ENCODE results near the gene FEM1A. TPM values are rescaled to one million over a fixed set of nuclear protein-coding genes. Genes with fewer than 3 reads are reported as not detected.
"Not testable (repeated sequence)": the region's sequence is repeated elsewhere in the genome, so short reads cannot be mapped to it uniquely, and the experiment has no call there.

FEM1A gene
- total and polyA plus RNA-seq, 2 of the 13 experiments (the other 11 are each of a cell fraction or from before 2014, with no cell fraction given), result 3.2 to 10.8 TPM

DNA sequence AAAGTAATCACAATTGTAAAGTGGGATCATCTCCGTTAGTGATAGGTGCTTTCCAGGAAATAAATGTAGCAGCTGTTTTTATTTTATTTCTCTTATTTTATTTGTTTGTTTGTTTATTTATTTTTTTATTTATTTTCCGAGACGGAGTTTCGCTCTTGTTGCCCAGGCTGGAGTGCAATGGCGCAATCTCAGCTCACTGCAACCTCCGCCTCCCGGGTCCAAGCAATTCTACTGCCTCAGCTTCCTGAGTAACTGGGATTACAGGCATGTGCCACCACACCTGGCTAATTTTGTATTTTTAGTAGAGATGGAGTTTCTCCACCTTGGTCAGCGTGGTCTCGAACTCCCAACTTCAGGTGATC, 40.4 kb downstream of the FEM1A start:
- CTCF ChIA-PET (ENCODE audit: low intra/inter-chr PET ratio, low total read pairs), result interaction anchor here (1.2 kb wide), 1 partner anchor 22 kb away, joined by 3 read pairs; no protein-coding TSS in a partner anchor
- Histone ChIP-seq H3K79me2 (ENCODE audit: insufficient read depth, low read length) (peaks cover 12% of the 10 kb centered on the region), H3K9ac (ENCODE audit: insufficient read depth, low read depth, low read length) (peak overlapping the region; percentile 83), H3K4me2 (ENCODE audit: low read depth, low read length) (peak overlapping the region; percentile 96), H3K27ac (ENCODE audit: extremely low read length, insufficient read depth, low read length) (peak overlapping the region; percentile 50), H3K4me3 (replicated peaks in 1 of 3; ENCODE audit: insufficient read depth in 1 of 3, low read depth in 2 of 3, low read length in 3 of 3) (peak overlapping the region; percentile 85 to 96 (median 88)), H3K4me1 (ENCODE audit: insufficient read depth, low read length) (peaks cover 27% of the 10 kb centered on the region)
- WGBS (ENCODE audit: low lambda C conversion rate), result 17% methylated on average over 9 of the region's 9 CpGs
- H3K36me3 ChIP-seq (replicated peaks in 1 of 2; ENCODE audit: control insufficient read depth in 1 of 2, insufficient read depth in 2 of 2, low read length in 2 of 2); H2AFZ ChIP-seq (ENCODE audit: low read length); H3K27me3 ChIP-seq (ENCODE audit: control insufficient read depth in 1 of 2, insufficient read depth in 2 of 2, low read length in 2 of 2); H3K9me3 ChIP-seq (ENCODE audit: low read length); intact Hi-C loops (cut with micrococcal nuclease; ENCODE audit: unreplicated experiment); BruUV-seq (replicated peaks); H4K20me1 ChIP-seq (ENCODE audit: insufficient read depth, low read length); ATAC-seq; FAIRE-seq; DNase-seq (ENCODE audit: low spot score); in situ Hi-C loops (cut with HindIII; ENCODE audit: extremely low pct_ligation_motif_present, low pct_unique_long_range_greater_than_20kb): not testable (repeated sequence)
- 0 out of 2 replicates have a peak, but pooled peaks have one; percentile 13 for TF ChIP-seq ZFP82 (CRISPR knock-in tag; IDR thresholded peaks at IDR 0.05; ENCODE audit: borderline replicate concordance)
- peak; percentile 63; the same call in 1 of the 2 replicates for TF ChIP-seq ZNF460 (CRISPR knock-in tag; IDR thresholded peaks at IDR 0.05; ENCODE audit: borderline replicate concordance)
- TF ChIP-seq CEBPG (CRISPR knock-in tag; IDR thresholded peaks at IDR 0.05), result peak; percentile 57
- TF ChIP-seq YEATS2 (CRISPR knock-in tag; IDR thresholded peaks at IDR 0.05; ENCODE audit: borderline replicate concordance), result 0 out of 2 replicates have a peak, but pooled peaks have one; percentile 3
- TF ChIP-seq ZNF30 (CRISPR knock-in tag; IDR thresholded peaks at IDR 0.05), result 0 out of 2 replicates have a peak, but pooled peaks have one; percentile 11
- TF ChIP-seq ZMYM2 (CRISPR knock-in tag; IDR thresholded peaks at IDR 0.05), result 0 out of 2 replicates have a peak, but pooled peaks have one; percentile 14
- POLR2A ChIA-PET, result interaction anchor here (2.4 kb wide), 1 partner anchor 13 kb away, joined by 7 read pairs; no protein-coding TSS in a partner anchor

DNA sequence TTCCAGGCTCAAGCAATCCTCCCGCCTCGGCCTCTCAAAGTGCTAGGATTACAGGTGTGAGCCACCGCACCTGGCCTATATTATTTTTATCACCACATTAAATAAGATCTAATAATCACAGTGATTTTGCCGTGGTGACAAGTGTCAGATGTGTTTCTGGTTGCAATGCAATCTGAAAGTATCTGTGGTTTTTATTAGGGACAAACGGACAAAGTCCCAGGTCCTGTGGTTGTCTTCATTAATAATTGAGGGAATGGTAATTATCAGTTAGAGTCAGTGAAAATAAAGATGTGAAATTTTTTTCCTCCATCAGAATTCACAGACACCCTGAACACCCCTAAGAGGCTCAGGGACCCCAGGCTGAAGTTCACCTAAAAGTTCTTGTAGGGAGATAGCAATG, 41.2 kb downstream of the FEM1A start:
- Histone ChIP-seq H2AFZ (ENCODE audit: low read length) (no peak overlapping the region), H3K79me2 (ENCODE audit: insufficient read depth, low read length) (peaks cover 12% of the 10 kb centered on the region), H3K9ac (ENCODE audit: insufficient read depth, low read depth, low read length) (no peak overlapping the region), H3K27me3 (ENCODE audit: control insufficient read depth in 1 of 2, insufficient read depth in 2 of 2, low read length in 2 of 2) (no peaks in the 10 kb centered on the region), H3K4me1 (ENCODE audit: insufficient read depth, low read length) (peaks cover 27% of the 10 kb centered on the region), H3K4me3 (replicated peaks in 1 of 3; ENCODE audit: insufficient read depth in 1 of 3, low read depth in 2 of 3, low read length in 3 of 3) (no peak overlapping the region), H4K20me1 (ENCODE audit: insufficient read depth, low read length) (no peaks in the 10 kb centered on the region), H3K9me3 (ENCODE audit: low read length) (no peaks in the 10 kb centered on the region), H3K4me2 (ENCODE audit: low read depth, low read length) (no peak overlapping the region), H3K36me3 (replicated peaks in 1 of 2; ENCODE audit: control insufficient read depth in 1 of 2, insufficient read depth in 2 of 2, low read length in 2 of 2) (0 out of 5 replicates have a peak, but pooled peaks cover 0 to 4% of the 10 kb centered on the region in 2 experiments), H3K27ac (ENCODE audit: extremely low read length, insufficient read depth, low read length) (no peak overlapping the region)
- no peak for DNase-seq (ENCODE audit: low spot score)
- ChIA-PET CTCF (ENCODE audit: low intra/inter-chr PET ratio, low total read pairs) (no interaction called here), POLR2A (no interaction called here)
- BruUV-seq (replicated peaks), result no TSS peak
- no peak for ATAC-seq
- WGBS (ENCODE audit: low lambda C conversion rate), result 50% methylated on average over 5 of the region's 5 CpGs
- no peak for TF ChIP-seq PAXIP1 (CRISPR knock-in tag; conservative IDR thresholded peaks at IDR 0.05)
- no peak for TF ChIP-seq RAD51 (IDR thresholded peaks at IDR 0.05; ENCODE audit: borderline replicate concordance)
- no peak for TF ChIP-seq ZNF282 (IDR thresholded peaks at IDR 0.05; ENCODE audit: partially characterized antibody)
- TF ChIP-seq ZNF24 (IDR thresholded peaks at IDR 0.05), result no peak
- no peak for TF ChIP-seq THRA (CRISPR knock-in tag; IDR thresholded peaks at IDR 0.05; ENCODE audit: borderline replicate concordance)
- no peak for TF ChIP-seq ARID2 (CRISPR knock-in tag; IDR thresholded peaks at IDR 0.05; ENCODE audit: borderline replicate concordance)
- FAIRE-seq, result no peak
- in situ Hi-C loops (cut with HindIII; ENCODE audit: extremely low pct_ligation_motif_present, low pct_unique_long_range_greater_than_20kb), result no loop called here
- intact Hi-C loops (cut with micrococcal nuclease; ENCODE audit: unreplicated experiment), result no loop called here
